ENCODE results near the gene CEACAM18. TPM values are rescaled to one million over a fixed set of nuclear protein-coding genes. Genes with fewer than 3 reads are reported as not detected.

CEACAM18 gene
- total RNA-seq, 1 experiment from 2014 or later = not detected

DNA sequence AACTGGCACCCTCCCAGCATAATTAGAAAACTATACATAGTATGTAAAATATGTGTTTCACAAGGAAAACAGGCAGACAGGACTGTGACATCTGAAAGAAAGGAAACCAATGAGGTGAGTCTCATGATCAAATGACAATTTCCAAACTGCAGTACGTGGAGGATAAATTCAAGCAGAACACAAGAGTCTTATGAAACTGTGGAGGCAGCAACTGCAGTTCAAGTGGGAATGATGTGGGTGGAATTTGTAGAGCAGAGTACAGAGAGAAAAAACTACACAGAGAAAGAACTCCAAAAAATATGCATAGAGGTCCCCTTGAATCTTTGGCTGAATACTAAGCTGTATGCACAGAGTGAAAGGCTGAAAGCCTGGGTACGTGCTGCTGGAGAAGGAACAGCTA is 43.4 kb downstream of the CEACAM18 start:
- Mint-ChIP-seq H3K27me3 (ENCODE audit: insufficient read depth, unreplicated experiment) (no peaks in the 10 kb centered on the region), H3K4me1 (ENCODE audit: insufficient read depth, unreplicated experiment) (no peaks in the 10 kb centered on the region), H3K9me3 (ENCODE audit: unreplicated experiment) (peaks cover 29% of the 10 kb centered on the region), H3K36me3 (ENCODE audit: insufficient read depth, unreplicated experiment) (no peaks in the 10 kb centered on the region), H3K4me3 (ENCODE audit: unreplicated experiment) (no peak overlapping the region), H3K27ac (ENCODE audit: low read depth, unreplicated experiment) (no peak overlapping the region)
- ChIA-PET CTCF (no interaction called here), POLR2A (interaction anchor here (0.6 kb wide), 1 partner anchor 12 kb away, joined by 3 read pairs; no protein-coding TSS in a partner anchor)
- intact Hi-C loops (cut with micrococcal nuclease) = no loop called here
- TF ChIP-seq, protein P1, sequence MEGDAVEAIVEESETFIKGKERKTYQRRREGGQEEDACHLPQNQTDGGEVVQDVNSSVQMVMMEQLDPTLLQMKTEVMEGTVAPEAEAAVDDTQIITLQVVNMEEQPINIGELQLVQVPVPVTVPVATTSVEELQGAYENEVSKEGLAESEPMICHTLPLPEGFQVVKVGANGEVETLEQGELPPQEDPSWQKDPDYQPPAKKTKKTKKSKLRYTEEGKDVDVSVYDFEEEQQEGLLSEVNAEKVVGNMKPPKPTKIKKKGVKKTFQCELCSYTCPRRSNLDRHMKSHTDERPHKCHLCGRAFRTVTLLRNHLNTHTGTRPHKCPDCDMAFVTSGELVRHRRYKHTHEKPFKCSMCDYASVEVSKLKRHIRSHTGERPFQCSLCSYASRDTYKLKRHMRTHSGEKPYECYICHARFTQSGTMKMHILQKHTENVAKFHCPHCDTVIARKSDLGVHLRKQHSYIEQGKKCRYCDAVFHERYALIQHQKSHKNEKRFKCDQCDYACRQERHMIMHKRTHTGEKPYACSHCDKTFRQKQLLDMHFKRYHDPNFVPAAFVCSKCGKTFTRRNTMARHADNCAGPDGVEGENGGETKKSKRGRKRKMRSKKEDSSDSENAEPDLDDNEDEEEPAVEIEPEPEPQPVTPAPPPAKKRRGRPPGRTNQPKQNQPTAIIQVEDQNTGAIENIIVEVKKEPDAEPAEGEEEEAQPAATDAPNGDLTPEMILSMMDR (IDR thresholded peaks at IDR 0.05; ENCODE audit: unreplicated experiment) = no peak
- DNase-seq (ENCODE audit: unreplicated experiment) = no peak
- no TSS peak for BruUV-seq (replicated peaks)

DNA sequence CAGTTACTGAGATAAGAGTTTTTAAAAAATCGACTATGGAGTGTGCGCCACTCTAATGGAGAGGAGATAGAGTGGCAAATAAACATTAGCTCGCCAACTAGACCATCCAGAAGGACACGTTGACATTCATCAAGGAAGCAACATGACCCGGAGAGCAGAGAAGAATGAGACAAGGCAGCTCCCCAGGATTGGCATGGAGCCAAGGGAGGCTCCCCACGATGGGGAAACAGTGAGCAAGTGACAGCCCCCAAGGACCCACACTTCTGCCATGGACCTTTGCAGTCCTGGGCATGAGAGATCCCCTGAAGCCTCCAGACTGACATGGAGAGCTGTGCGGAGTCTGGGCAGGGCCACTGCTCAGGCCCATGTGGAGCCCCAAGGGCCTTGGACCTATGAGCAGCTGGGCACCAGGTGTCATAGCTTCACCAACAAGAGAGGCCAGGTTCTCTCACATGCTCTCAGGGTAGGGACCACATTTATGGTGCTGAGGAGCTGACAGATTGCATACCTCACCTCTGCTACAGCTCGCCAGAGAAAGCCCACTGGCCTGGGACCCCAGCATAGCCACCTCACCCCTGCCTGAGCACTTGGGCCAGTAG is 46.4 kb downstream of the CEACAM18 start:
- H3K27ac Mint-ChIP-seq (ENCODE audit: low read depth, unreplicated experiment) = no peak overlapping the region
- TF ChIP-seq, protein P1 (IDR thresholded peaks at IDR 0.05; ENCODE audit: unreplicated experiment) = no peak
- no TSS peak for BruUV-seq (replicated peaks)
- H3K36me3 Mint-ChIP-seq (ENCODE audit: insufficient read depth, unreplicated experiment) = no peaks in the 10 kb centered on the region
- DNase-seq (ENCODE audit: unreplicated experiment) = no peak
- intact Hi-C loops (cut with micrococcal nuclease) = no loop called here
- peaks cover 21% of the 10 kb centered on the region for H3K9me3 Mint-ChIP-seq (ENCODE audit: unreplicated experiment)
- H3K4me1 Mint-ChIP-seq (ENCODE audit: insufficient read depth, unreplicated experiment) = no peaks in the 10 kb centered on the region
- POLR2A ChIA-PET = no interaction called here
- CTCF ChIA-PET = interaction anchor here (0.7 to 1.8 kb wide), 4 partner anchors 9 to 298 kb away, joined by 4 to 9 read pairs (median 6); no protein-coding TSS in a partner anchor
- H3K27me3 Mint-ChIP-seq (ENCODE audit: insufficient read depth, unreplicated experiment) = no peaks in the 10 kb centered on the region
- no peak overlapping the region for H3K4me3 Mint-ChIP-seq (ENCODE audit: unreplicated experiment)

DNA sequence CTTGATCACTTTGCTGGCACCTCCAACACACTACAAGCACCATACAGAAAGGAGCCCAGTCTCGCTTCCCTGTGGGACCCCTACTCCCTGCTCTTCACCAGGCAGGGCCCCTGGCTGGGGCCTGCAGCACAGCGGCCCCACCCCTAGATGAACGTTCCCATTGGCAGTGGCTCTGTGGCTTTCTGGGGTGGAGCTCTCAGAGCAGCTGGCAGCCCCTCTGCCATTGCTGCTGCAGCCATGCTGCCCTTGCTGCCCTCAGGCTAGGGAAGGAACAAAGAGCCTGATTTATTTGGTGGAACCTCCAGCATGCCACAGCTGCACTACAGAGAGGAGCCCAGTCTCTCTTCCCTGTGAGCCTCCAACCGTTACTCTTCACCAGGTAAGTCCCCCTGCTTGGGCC is 47.3 kb downstream of the CEACAM18 start:
- no TSS peak for BruUV-seq (replicated peaks)
- Mint-ChIP-seq H3K4me3 (ENCODE audit: unreplicated experiment) (no peak overlapping the region), H3K27ac (ENCODE audit: low read depth, unreplicated experiment) (no peak overlapping the region), H3K36me3 (ENCODE audit: insufficient read depth, unreplicated experiment) (no peaks in the 10 kb centered on the region), H3K27me3 (ENCODE audit: insufficient read depth, unreplicated experiment) (no peaks in the 10 kb centered on the region), H3K4me1 (ENCODE audit: insufficient read depth, unreplicated experiment) (no peaks in the 10 kb centered on the region), H3K9me3 (ENCODE audit: unreplicated experiment) (peaks cover 27% of the 10 kb centered on the region)
- POLR2A ChIA-PET = no interaction called here
- TF ChIP-seq, protein P1 (IDR thresholded peaks at IDR 0.05; ENCODE audit: unreplicated experiment) = no peak
- CTCF ChIA-PET = interaction anchor here (1.5 to 1.8 kb wide), 2 partner anchors 10 to 12 kb away, joined by 7 to 9 read pairs; no protein-coding TSS in a partner anchor
- DNase-seq (ENCODE audit: unreplicated experiment) = no peak
- intact Hi-C loops (cut with micrococcal nuclease) = no loop called here

DNA sequence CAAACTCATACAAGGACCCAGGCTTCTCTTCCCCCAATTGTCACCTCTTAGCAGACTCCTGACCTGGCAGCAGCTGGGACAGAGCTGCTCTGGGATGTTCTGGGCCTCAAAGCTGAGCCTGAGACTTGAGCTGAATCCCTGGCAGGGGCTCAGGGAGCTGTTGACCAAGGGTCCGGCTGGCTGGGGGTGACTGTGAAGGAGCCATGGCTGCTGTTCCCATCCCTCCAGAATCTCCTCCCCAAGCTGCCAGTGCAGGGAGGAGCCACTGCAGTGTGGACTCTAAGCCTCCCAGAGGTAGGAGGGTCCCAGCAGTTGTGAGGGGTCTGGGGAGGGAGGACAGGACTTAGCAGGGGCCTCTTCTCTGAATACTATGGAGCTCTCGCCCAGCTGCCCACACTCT is 51.0 kb downstream of the CEACAM18 start:
- Mint-ChIP-seq H3K4me1 (ENCODE audit: insufficient read depth, unreplicated experiment) (no peaks in the 10 kb centered on the region), H3K4me3 (ENCODE audit: unreplicated experiment) (no peak overlapping the region), H3K9me3 (ENCODE audit: unreplicated experiment) (peaks cover 20% of the 10 kb centered on the region), H3K36me3 (ENCODE audit: insufficient read depth, unreplicated experiment) (no peaks in the 10 kb centered on the region), H3K27ac (ENCODE audit: low read depth, unreplicated experiment) (no peak overlapping the region), H3K27me3 (ENCODE audit: insufficient read depth, unreplicated experiment) (no peaks in the 10 kb centered on the region)
- BruUV-seq (replicated peaks) = no TSS peak
- CTCF ChIA-PET = interaction anchor here (0.6 to 1.5 kb wide), 2 partner anchors 15 to 161 kb away, joined by 3 to 5 read pairs; partner anchors contain the start of gene CLDND2
- intact Hi-C loops (cut with micrococcal nuclease) = no loop called here
- POLR2A ChIA-PET = no interaction called here
- no peak for DNase-seq (ENCODE audit: unreplicated experiment)
- TF ChIP-seq, protein P1 (IDR thresholded peaks at IDR 0.05; ENCODE audit: unreplicated experiment) = no peak
